OCI-LY3 (cell line): ENCODE results near the gene CISTR.

Source experiments
- H2AFZ ChIP-seq: fragments of 200-600, 300-600 bp; shearing (Covaris generic); 2 replicates; pipeline ENCODE4 v1.6.0; 2014; ENCODE audit warnings: antibody characterized with exemption, low read depth, low read length
- H3K27ac ChIP-seq: fragments of 200-600, 300-600 bp; sonication (generic); 2 replicates; pipeline ENCODE4 v1.5.1; 2014; ENCODE audit warnings: mild to moderate bottlenecking, low read length, moderate library complexity, mixed read lengths
- H3K27me3 ChIP-seq: fragments of 200-600, 300-600 bp; sonication (generic); 2 replicates; pipeline ENCODE4 v1.6.1; 2014; ENCODE audit warnings: low read depth, low read length, mixed read lengths
- H3K36me3 ChIP-seq: fragments of 200-600, 300-600 bp; sonication (generic); replicated peaks from 2 replicates; pipeline ENCODE3; 2014; ENCODE audit warnings: low read depth, low read length, mixed read lengths
- H3K4me1 ChIP-seq: fragments of 300-600, 200-600 bp; sonication (generic); 2 replicates; pipeline ENCODE4 v1.6.1; 2014; ENCODE audit warnings: low read length, mixed read lengths
- H3K4me2 ChIP-seq: fragments of 200-600, 300-600 bp; sonication (generic); 2 replicates; pipeline ENCODE4 v1.6.1; 2014; ENCODE audit warnings: low read length, mixed read lengths
- H3K4me3 ChIP-seq: fragments of 300-600, 200-600 bp; sonication (generic); 2 replicates; pipeline ENCODE4 v1.5.1; 2014; ENCODE audit warnings: antibody characterized with exemption, mild to moderate bottlenecking, low read length, moderate library complexity
- H3K79me2 ChIP-seq: fragments of 300-600, 200-600 bp; shearing (Covaris generic); 2 replicates; pipeline ENCODE4 v1.6.1; 2014; ENCODE audit warnings: mild to moderate bottlenecking, low read length, mixed read lengths
- H3K9ac ChIP-seq: fragments of 300-600, 200-600 bp; shearing (Covaris generic); 2 replicates; pipeline ENCODE4 v1.6.0; 2014; ENCODE audit warnings: mild to moderate bottlenecking, low read length, moderate library complexity
- H3K9me3 ChIP-seq: fragments of 200-600, 300-600 bp; shearing (Covaris generic); 2 replicates; pipeline ENCODE4 v1.6.1; 2014; ENCODE audit warnings: low read length, mixed read lengths; ENCODE audit not compliant: insufficient read depth
- H4K20me1 ChIP-seq: fragments of 200-600, 300-600 bp; sonication (generic); 2 replicates; pipeline ENCODE4 v1.6.1; 2016; ENCODE audit warnings: low read length, mixed read lengths; ENCODE audit not compliant: insufficient read depth
- EZH2phosphoT487 ChIP-seq: fragments of 200-600 bp; shearing (Covaris generic); IDR thresholded peaks from 2 replicates; pipeline ENCODE4 v1.6.1; 2018; ENCODE audit warnings: antibody characterized with exemption, mixed run types, low read depth
- TF ChIP-seq, protein P1 (sequence below): fragments of 200-600, 300-600 bp; sonication (generic); IDR thresholded peaks from 2 replicates; pipeline ENCODE4 v1.5.1; 2014; ENCODE audit warnings: antibody characterized with exemption, low read length, low read depth

Gene CISTR

GRCh38 chr12:53777936-53778644 is 26.3 kb upstream of the CISTR start:
- H2AFZ ChIP-seq = no peak overlapping the region
- no peak overlapping the region for H3K4me3 ChIP-seq
- H3K9me3 ChIP-seq = no peaks in the 10 kb centered on the region
- peaks cover 31% of the 10 kb centered on the region for H3K27me3 ChIP-seq
- no peak overlapping the region for H3K4me2 ChIP-seq
- no peaks in the 10 kb centered on the region for H3K79me2 ChIP-seq
- H3K36me3 ChIP-seq = no peaks in the 10 kb centered on the region
- no peak overlapping the region for H3K9ac ChIP-seq
- TF ChIP-seq EZH2phosphoT487 = no peak
- TF ChIP-seq, protein P1, sequence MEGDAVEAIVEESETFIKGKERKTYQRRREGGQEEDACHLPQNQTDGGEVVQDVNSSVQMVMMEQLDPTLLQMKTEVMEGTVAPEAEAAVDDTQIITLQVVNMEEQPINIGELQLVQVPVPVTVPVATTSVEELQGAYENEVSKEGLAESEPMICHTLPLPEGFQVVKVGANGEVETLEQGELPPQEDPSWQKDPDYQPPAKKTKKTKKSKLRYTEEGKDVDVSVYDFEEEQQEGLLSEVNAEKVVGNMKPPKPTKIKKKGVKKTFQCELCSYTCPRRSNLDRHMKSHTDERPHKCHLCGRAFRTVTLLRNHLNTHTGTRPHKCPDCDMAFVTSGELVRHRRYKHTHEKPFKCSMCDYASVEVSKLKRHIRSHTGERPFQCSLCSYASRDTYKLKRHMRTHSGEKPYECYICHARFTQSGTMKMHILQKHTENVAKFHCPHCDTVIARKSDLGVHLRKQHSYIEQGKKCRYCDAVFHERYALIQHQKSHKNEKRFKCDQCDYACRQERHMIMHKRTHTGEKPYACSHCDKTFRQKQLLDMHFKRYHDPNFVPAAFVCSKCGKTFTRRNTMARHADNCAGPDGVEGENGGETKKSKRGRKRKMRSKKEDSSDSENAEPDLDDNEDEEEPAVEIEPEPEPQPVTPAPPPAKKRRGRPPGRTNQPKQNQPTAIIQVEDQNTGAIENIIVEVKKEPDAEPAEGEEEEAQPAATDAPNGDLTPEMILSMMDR = no peak
- peaks cover 18% of the 10 kb centered on the region for H3K4me1 ChIP-seq
- H3K27ac ChIP-seq = no peak overlapping the region
- H4K20me1 ChIP-seq = no peaks in the 10 kb centered on the region

DNA sequence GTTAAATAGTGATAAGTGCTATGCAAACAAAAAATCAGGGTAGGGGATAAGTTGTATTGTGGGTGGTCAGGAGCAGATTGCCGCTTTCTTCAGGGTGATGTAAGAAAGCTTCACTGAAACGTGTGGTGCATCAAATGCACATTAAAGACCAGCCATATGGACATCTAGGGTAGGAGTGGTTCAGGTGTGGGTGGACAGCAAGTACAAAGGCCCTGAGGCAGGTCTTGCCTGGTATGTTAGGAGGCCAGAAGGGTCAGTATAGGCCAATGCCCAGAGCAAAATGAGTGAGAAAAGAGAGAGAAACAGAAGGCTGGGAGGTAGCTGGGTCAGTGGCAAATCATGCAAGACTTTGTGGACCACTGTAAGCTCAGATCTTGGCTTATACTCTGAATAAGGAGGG is 25.6 kb upstream of the CISTR start:
- Histone ChIP-seq H2AFZ (no peak overlapping the region), H3K36me3 (no peaks in the 10 kb centered on the region), H3K4me2 (peak overlapping the region; percentile 47), H3K79me2 (no peaks in the 10 kb centered on the region), H3K9ac (no peak overlapping the region), H4K20me1 (no peaks in the 10 kb centered on the region), H3K4me3 (no peak overlapping the region), H3K9me3 (no peaks in the 10 kb centered on the region), H3K4me1 (peaks cover 18% of the 10 kb centered on the region), H3K27ac (no peak overlapping the region), H3K27me3 (peaks cover 24% of the 10 kb centered on the region)
- TF ChIP-seq, protein P1 = no peak
- TF ChIP-seq EZH2phosphoT487 = no peak

DNA sequence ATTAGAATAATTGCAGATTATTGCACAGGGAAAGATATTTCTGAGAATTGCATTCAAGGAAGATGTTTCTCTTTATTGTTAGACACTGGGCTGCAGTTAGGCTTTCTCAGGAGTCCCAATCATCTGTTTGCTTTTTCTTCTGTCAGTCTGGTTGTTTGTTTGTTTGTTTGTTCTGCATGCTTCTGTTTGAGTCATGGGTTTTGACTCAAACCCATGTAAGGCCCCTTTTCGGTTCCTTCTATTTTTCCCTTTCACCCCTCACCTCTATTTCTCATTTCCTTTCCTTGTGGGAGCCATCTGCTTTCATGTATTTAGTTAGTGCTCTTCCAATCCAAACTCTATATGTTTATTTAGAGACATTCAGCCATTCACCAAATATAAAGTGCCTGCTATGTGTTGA is 25.1 kb upstream of the CISTR start:
- H3K36me3 ChIP-seq = no peaks in the 10 kb centered on the region
- H4K20me1 ChIP-seq = no peaks in the 10 kb centered on the region
- no peak overlapping the region for H3K27ac ChIP-seq
- H3K9me3 ChIP-seq = no peaks in the 10 kb centered on the region
- no peak overlapping the region for H2AFZ ChIP-seq
- H3K4me1 ChIP-seq = peaks cover 23% of the 10 kb centered on the region
- H3K79me2 ChIP-seq = no peaks in the 10 kb centered on the region
- no peak overlapping the region for H3K9ac ChIP-seq
- H3K27me3 ChIP-seq = peaks cover 19% of the 10 kb centered on the region
- TF ChIP-seq, protein P1 = no peak
- no peak for TF ChIP-seq EZH2phosphoT487
- peak overlapping the region; percentile 47 for H3K4me2 ChIP-seq
- H3K4me3 ChIP-seq = no peak overlapping the region

- Histone ChIP-seq H3K79me2 (no peaks in the 10 kb centered on the region), H3K27ac (no peak overlapping the region), H3K9me3 (no peaks in the 10 kb centered on the region), H3K36me3 (no peaks in the 10 kb centered on the region), H4K20me1 (no peaks in the 10 kb centered on the region), H2AFZ (no peak overlapping the region), H3K4me2 (no peak overlapping the region), H3K4me1 (peaks cover 22% of the 10 kb centered on the region), H3K27me3 (peaks cover 13% of the 10 kb centered on the region), H3K9ac (no peak overlapping the region), H3K4me3 (no peak overlapping the region)
- TF ChIP-seq EZH2phosphoT487 = no peak
- TF ChIP-seq, protein P1 = no peak
Observed at GRCh38 chr12:53775478-53776145, 23.8 kb upstream of the CISTR start.
